NCI-H526 treated with DMSO at 0.1 percent for 48 hours (cell line): Measurements from ENCODE around the gene FAM131A.
"Not testable (repeated sequence)": the region's sequence is repeated elsewhere in the genome, so short reads cannot be mapped to it uniquely, and the experiment has no call there.

Experiments
- DNase-seq: peaks from one replicate; lab custom pipeline; 2025; lab: John Stamatoyannopoulos, UW

Gene FAM131A

GRCh38 chr3:184317201-184317600, 20.2 kb upstream of the FAM131A start:
- DNase-seq = no peak

GRCh38 chr3:184320104-184320445, 17.3 kb upstream of the FAM131A start:
- no peak for DNase-seq

GRCh38 chr3:184321666-184322065, 15.7 kb upstream of the FAM131A start:
- no peak for DNase-seq

- no peak for DNase-seq
These were observed 14.5 kb upstream of the FAM131A start for GRCh38 chr3:184322731-184323487.

GRCh38 chr3:184323696-184324095, 13.7 kb upstream of the FAM131A start:
- DNase-seq = no peak

GRCh38 chr3:184325269-184325668, 12.1 kb upstream of the FAM131A start:
- no peak for DNase-seq

- no peak for DNase-seq
These were observed 11.6 kb upstream of the FAM131A start for GRCh38 chr3:184325715-184326369.

- DNase-seq = no peak
These were observed 10.2 kb upstream of the FAM131A start for GRCh38 chr3:184327171-184327570.

- DNase-seq = no peak
These were observed 8.9 kb upstream of the FAM131A start for GRCh38 chr3:184328516-184328915.

GRCh38 chr3:184332370-184333090, 4.9 kb upstream of the FAM131A start:
- no peak for DNase-seq

GRCh38 chr3:184333190-184333589, 4.2 kb upstream of the FAM131A start:
- no peak for DNase-seq

- no peak for DNase-seq
These were observed 3.7 kb upstream of the FAM131A start for GRCh38 chr3:184333700-184334099.

- DNase-seq = no peak
These were observed 2.8 kb upstream of the FAM131A start for GRCh38 chr3:184334470-184335158.

GRCh38 chr3:184335291-184335660, 2.1 kb upstream of the FAM131A start:
- DNase-seq = no peak

GRCh38 chr3:184335661-184336546, 1.5 kb upstream of the FAM131A start:
- peak; percentile 46 for DNase-seq

GRCh38 chr3:184336547-184337398, 627 bp upstream of the FAM131A start:
- no peak for DNase-seq

- no peak for DNase-seq
These were observed 581 bp downstream of the FAM131A start for GRCh38 chr3:184337981-184338380.

GRCh38 chr3:184338511-184338945, 1.1 kb downstream of the FAM131A start:
- DNase-seq = peak; percentile 73

- peak; percentile 41 for DNase-seq
These were observed 1.6 kb downstream of the FAM131A start for GRCh38 chr3:184339001-184339400.

GRCh38 chr3:184339451-184340135, 2.2 kb downstream of the FAM131A start:
- DNase-seq = not testable (repeated sequence)
